ENCODE data around the gene MET. TPM values are rescaled to one million over a fixed set of nuclear protein-coding genes. Genes with fewer than 3 reads are reported as not detected.

MET gene
- total and polyA plus RNA-seq, 2 donors from 2014 or later: 13.4 to 225 TPM

- H3K27me3 ChIP-seq (ENCODE audit: control insufficient read depth, insufficient read depth, low read length): no peaks in the 10 kb centered on the region
- peaks cover 0 to 4% (median 0%) of the 10 kb centered on the region in 3 donors for H3K4me1 ChIP-seq (ENCODE audit: control insufficient read depth in 2 of 3, insufficient read depth in 2 of 3, low read depth in 1 of 3, low read length in 3 of 3)
- H3K36me3 ChIP-seq (ENCODE audit: control insufficient read depth in 2 of 3, insufficient read depth in 3 of 3, low read length in 3 of 3): no peaks in the 10 kb centered on the region
- intact Hi-C loops (cut with DNase I): no loop called here
- no peak overlapping the region for H3K9ac ChIP-seq (ENCODE audit: low read length in 3 of 3)
- peak overlapping the region in 2 of 3 donors; percentile 9 to 26 for H3K4me3 ChIP-seq (ENCODE audit: low read length in 3 of 3)
- no peak for FAIRE-seq
- no peaks in the 10 kb centered on the region for H3K9me3 ChIP-seq (ENCODE audit: control insufficient read depth in 2 of 3, insufficient read depth in 1 of 3, low read length in 3 of 3)
- no peak overlapping the region for H3K27ac ChIP-seq (ENCODE audit: low read depth in 2 of 2, low read length in 2 of 2)
- TF ChIP-seq CTCF (IDR thresholded peaks at IDR 0.05; ENCODE audit: borderline replicate concordance, extremely low read depth, insufficient read depth): no peak
- no peak for DNase-seq
Observed at GRCh38 chr7:116674508-116675173, 2.6 kb downstream of the MET start.

- no peaks in the 10 kb centered on the region for H3K9me3 ChIP-seq (ENCODE audit: control insufficient read depth in 2 of 3, insufficient read depth in 1 of 3, low read length in 3 of 3)
- no peaks in the 10 kb centered on the region for H3K36me3 ChIP-seq (ENCODE audit: control insufficient read depth in 2 of 3, insufficient read depth in 3 of 3, low read length in 3 of 3)
- no peak overlapping the region for H3K9ac ChIP-seq (ENCODE audit: low read length in 3 of 3)
- no peak overlapping the region for H3K4me3 ChIP-seq (ENCODE audit: low read length in 3 of 3)
- DNase-seq: no peak
- no peak for TF ChIP-seq CTCF (IDR thresholded peaks at IDR 0.05; ENCODE audit: borderline replicate concordance, extremely low read depth, insufficient read depth)
- FAIRE-seq: no peak
- intact Hi-C loops (cut with DNase I): no loop called here
- peaks cover 0 to 2% (median 0%) of the 10 kb centered on the region in 3 donors for H3K4me1 ChIP-seq (ENCODE audit: control insufficient read depth in 2 of 3, insufficient read depth in 2 of 3, low read depth in 1 of 3, low read length in 3 of 3)
- no peaks in the 10 kb centered on the region for H3K27me3 ChIP-seq (ENCODE audit: control insufficient read depth, insufficient read depth, low read length)
- no peak overlapping the region for H3K27ac ChIP-seq (ENCODE audit: low read depth in 2 of 2, low read length in 2 of 2)
Observed at GRCh38 chr7:116675812-116676355, 3.9 kb downstream of the MET start.

- FAIRE-seq: no peak
Observed at GRCh38 chr7:116678780-116679179, 6.8 kb downstream of the MET start.

More at GRCh38 chr7:116678780-116679179, 6.8 kb downstream of the MET start:
- no peak overlapping the region for H3K27ac ChIP-seq (ENCODE audit: low read depth in 2 of 2, low read length in 2 of 2)
- no peaks in the 10 kb centered on the region for H3K36me3 ChIP-seq (ENCODE audit: control insufficient read depth in 2 of 3, insufficient read depth in 3 of 3, low read length in 3 of 3)
- H3K9ac ChIP-seq (ENCODE audit: low read length in 3 of 3): no peak overlapping the region
- no peak for TF ChIP-seq CTCF (IDR thresholded peaks at IDR 0.05; ENCODE audit: borderline replicate concordance, extremely low read depth, insufficient read depth)
- intact Hi-C loops (cut with DNase I): no loop called here
- no peaks in the 10 kb centered on the region for H3K9me3 ChIP-seq (ENCODE audit: control insufficient read depth in 2 of 3, insufficient read depth in 1 of 3, low read length in 3 of 3)
- no peaks in the 10 kb centered on the region for H3K27me3 ChIP-seq (ENCODE audit: control insufficient read depth, insufficient read depth, low read length)
- no peak for DNase-seq
- no peaks in the 10 kb centered on the region for H3K4me1 ChIP-seq (ENCODE audit: control insufficient read depth in 2 of 3, insufficient read depth in 2 of 3, low read depth in 1 of 3, low read length in 3 of 3)
- H3K4me3 ChIP-seq (ENCODE audit: low read length in 3 of 3): no peak overlapping the region
